Measurements from ENCODE around the gene SPATA25.

- TF ChIP-seq CTCF (IDR thresholded peaks at IDR 0.05) (no peak), POLR2A (IDR thresholded peaks at IDR 0.05) (no peak)
Measured at GRCh38 chr20:45857882-45858216, 29.6 kb downstream of the SPATA25 start.
